H54 (cell line): ENCODE results near the gene CEBPE.
"Not testable (repeated sequence)": the region's sequence is repeated elsewhere in the genome, so short reads cannot be mapped to it uniquely, and the experiment has no call there.

Source experiments
- DNase-seq: peaks from one replicate; pipeline ENCODE4 v3.0.0; 2011; ENCODE audit warnings: low spot score, mixed read lengths; ENCODE audit not compliant: insufficient read length
- FAIRE-seq: peaks from 3 replicates; lab custom pipeline; 2011; peaks lifted over from hg19 to GRCh38; lab: Jason Lieb, UNC
- POLR2A ChIP-seq: IDR thresholded peaks from 2 replicates; pipeline ENCODE4 v1.6.1; 2011; ENCODE audit warnings: low read depth, mild to moderate bottlenecking, low read length

CEBPE gene

DNA sequence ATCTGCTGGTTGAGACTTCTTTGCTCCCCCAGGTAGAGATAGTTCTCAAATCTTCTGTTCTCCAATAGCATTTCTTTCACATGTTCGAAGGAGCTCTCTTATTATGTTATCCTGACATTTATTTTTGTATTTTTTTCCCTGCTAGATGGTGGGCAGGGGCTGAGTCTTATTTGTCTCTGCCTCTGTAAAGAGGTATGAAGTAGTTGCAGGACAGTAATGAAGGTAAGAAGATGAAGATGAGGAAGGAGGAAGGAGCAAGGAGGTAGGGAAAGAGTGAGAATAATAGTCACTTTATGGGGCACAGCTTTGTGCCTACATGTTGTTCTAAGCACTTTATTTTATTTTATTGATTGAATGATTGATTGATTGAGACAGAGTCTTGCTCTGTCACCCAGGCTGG, 9.3 kb downstream of the CEBPE start:
- no peak for FAIRE-seq
- TF ChIP-seq POLR2A: no peak
- no peak for DNase-seq

DNA sequence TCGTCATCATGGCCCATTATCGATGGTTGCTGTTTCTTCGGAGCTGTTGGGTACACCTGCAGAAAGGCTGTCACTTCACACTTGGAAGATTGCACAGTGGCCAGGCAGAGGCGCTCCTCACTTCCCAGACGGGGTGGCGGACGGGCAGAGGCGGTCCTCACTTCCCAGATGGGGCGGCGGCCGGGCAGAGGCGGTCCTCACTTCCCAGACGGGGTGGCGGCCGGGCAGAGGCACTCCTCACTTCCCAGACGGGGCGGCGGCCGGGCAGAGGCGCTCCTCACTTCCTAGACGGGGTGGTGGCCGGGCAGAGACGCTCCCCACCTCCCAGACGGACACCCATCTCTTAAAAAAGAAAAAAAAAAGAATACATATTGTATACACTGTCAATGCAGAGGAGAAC, 10.9 kb downstream of the CEBPE start:
- DNase-seq, FAIRE-seq: not testable (repeated sequence)

DNA sequence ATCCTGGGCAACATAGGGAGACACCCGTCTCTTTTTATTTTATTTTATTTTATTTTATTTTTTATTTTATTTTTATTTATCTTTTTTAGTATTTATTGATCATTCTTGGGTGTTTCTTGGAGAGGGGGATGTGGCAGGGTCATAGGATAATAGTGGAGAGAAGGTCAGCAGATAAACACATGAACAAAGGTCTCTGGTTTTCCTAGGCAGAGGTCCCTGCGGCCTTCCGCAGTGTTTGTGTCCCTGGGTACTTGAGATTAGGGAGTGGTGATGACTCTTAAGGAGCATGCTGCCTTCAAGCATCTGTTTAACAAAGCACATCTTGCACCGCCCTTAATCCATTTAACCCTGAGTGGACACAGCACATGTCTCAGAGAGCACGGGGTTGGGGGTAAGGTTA, 11.4 kb downstream of the CEBPE start:
- not testable (repeated sequence) for DNase-seq, FAIRE-seq

DNA sequence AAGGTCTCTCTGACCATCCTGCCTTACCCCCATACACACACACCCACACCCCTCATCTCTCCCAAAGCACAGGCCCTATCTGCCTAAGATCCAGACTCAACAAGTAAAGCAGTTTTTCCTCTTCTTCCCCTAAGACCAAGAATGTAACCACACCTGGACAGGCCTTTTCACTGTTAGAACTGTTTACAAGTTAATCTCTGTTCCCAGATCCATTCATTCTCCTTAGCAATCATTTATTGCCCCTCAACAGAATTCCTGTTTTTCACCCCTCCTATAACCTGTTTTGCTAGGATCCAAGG, 12.4 kb downstream of the CEBPE start:
- no peak for FAIRE-seq
- no peak for DNase-seq

DNA sequence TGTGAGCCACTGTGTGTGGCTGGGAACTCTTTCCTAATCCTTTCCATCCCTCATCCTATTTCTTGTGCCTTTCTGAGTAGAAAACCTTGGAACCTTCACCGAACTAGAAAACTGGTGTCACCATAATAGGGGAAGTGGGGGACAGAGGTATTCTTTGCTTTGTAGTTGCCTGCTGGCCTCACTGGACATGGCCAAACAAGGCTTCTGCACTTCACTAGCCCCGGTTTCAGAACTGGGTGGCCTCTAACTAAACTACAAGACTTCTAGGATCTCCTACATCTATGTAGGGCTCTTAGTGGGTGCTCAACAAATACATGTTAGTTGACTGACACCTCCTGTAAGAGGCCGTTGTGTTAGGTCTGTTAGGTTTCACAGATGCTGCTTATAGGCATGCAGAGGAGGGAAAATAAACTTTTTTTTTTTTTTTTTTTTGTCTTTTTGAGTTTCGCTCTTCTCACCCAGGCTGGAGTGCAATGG, 13.7 kb downstream of the CEBPE start:
- DNase-seq: no peak
- no peak for FAIRE-seq
- no peak for TF ChIP-seq POLR2A

More for the DNA sequence above, 12.4 kb downstream of the CEBPE start:
- no peak for TF ChIP-seq POLR2A

DNA sequence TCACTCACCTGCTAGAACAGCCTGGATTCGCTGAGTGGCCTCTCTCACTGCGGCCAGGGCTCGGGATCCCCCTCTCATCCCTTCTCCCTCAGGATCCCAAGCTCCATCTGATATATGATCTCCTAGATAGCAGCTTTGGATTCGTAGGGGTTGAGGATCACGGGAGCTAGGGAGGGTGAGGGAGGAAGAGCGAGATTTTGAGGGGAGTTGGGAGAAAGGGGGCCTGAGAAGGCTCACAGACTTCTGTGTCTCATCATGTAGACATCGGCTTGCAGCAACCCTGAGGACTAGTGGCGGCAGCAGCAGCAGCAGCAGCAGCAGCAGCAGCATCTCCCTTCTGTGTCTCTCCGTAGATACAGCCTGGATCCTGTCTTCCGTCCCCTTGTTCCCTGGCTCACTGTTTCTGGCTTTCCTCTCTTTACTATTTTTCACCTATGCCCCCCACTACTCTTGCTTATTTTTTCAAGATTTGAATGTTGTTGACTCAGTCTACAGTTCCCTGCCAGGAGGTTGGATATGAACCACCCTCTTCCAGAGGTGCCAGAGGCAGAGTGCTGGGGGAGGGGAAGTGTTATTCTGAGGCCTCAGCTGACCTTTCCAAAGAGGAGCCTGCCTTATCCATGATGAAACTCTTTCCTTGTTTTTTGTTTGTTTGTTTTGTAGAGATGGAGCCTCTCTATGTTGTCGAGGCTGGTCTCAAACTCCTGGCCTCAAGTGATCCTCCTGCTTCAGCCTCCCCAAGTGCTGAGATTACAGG, 14.3 kb downstream of the CEBPE start, which contains the start of gene CIROP:
Gene CIROP (minus strand): TSS at position 399 of the 757 bp plus-strand sequence. CDS start 69 bp downstream, at position 330.
- no peak for DNase-seq
- TF ChIP-seq POLR2A: no peak
- FAIRE-seq: no peak

DNA sequence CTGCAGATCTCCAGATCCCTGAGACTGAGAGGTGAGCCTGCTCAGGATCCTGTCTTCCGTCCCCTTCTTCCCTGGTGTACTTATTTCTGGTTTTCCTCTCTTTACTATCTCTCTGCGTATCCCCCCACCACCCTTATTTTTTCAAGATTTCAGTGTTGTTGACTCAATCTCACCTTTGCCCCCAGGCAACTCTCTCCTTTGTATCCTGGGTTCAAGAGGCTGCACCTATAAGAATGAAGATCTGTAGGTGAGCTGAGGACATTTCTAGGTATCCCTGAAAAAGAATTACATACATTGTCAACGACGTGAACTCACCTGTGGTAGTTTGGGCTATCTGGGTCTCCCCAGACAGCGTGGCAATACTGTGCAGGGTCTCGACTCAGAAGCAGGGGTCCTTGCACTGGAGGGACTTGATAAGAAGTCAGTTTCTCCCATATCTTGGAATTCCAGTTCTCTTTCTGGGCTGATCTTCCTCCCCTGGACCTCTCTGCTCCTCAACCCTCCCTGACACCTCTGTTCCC, 14.9 kb downstream of the CEBPE start:
- FAIRE-seq (no peak), DNase-seq (no peak)
- no peak for TF ChIP-seq POLR2A

DNA sequence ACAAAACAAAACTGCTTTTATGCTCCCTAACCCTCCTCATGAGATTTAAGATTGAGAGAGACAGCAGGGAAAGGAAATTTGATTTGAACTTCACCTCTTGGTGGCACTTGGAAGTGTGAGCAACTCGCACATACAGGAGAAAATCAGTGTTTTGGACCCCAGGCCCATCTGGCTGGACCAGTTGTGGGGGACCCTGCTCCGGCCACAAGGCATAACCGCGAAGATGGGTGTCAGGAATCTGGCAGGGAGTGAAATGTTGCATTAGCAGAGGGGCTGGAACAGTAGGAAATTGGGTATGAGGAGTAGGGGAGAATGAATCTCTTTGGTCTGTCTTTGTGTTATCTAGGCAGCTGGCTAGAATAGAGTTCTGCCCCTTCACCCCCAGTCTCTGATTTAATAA, 15.5 kb downstream of the CEBPE start:
- TF ChIP-seq POLR2A: no peak
- DNase-seq (no peak), FAIRE-seq (no peak)

DNA sequence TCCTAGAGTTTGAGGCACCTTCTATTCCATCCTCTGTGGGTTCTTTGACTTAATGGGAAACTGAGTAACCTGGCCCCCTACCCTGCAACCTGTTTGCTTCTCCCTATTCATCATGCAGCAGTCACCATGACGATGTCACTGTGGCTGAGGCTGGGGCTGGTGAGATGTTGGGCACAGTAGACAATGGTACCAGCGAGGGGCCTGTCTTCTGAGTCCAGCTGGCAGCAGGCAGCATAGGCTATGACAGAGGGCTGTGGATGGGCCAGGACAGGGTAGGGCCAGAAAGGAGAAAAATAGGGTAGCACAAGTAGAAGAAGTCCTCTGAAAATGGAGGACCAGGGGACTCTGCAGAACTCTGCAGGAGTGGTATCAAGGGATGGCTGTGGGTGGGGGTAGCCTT, 16.3 kb downstream of the CEBPE start:
- TF ChIP-seq POLR2A: no peak
- FAIRE-seq: no peak
- no peak for DNase-seq

DNA sequence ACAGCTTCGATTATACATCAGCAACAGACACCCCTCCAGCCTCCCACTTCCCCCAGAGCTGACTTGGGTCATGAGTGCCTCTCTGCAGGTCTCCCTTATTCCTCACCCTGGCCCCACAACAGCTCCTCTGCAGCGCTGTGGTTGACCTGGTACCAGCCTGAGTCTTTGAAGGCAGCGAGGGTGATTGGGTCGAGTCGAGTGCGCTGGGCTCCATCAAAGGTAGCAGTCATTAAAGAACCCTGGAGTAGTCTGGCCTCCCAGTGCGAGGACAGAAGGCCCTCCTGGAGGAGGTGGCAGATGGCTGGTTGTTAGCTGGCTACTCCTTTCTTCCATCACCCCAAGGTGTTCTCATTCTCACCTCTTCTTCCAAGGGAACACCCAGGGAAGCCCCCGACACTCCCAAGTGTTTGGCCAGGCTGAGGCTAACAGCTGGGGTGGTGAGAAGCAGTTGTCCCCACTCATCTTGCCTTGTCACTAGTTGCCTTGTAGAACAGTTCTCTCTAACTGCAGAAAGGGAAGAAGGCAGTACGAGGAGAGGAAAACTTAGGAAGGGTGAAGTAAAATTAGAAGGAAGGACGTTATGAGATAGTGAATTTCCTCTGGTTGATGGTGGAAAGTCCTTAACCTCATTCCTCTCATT, 16.9 kb downstream of the CEBPE start:
- DNase-seq (no peak), FAIRE-seq (no peak)
- no peak for TF ChIP-seq POLR2A

DNA sequence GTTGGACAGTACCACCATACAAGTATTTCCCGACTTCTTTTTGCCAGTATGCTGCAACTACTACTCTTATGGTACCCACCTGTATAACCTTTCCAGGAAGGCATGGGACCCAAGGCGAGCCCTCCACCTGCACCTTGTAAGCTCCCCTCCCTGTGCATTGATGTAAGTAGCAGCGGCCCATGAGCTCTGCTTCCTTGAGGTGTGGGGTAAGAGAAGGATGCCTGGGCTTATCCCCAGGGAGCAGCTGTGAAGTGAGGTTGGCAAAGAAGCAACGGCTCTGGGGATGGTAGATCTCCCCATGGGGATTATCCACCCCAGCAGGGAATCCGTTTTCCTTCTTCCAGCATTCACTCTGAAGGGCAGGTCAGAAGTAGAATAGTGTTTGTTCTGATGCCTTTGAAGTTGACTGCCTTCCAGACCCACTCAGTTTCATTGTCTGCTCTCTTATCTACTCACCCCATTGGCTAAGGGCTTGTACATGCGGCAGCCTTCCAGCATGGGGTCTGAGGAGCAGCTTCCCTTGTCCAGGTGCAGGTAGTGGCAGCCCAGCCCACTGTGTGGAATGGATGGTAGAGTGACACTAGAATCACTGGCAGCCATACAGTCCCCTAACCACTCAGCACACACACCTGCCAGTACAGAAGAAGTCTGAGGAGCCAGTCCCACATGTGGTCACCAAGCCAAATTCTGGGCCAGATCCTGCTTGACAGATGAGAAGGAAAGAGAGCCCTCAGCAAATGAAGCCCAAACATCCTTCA, 17.7 kb downstream of the CEBPE start:
- no peak for TF ChIP-seq POLR2A
- FAIRE-seq: no peak
- DNase-seq: no peak

DNA sequence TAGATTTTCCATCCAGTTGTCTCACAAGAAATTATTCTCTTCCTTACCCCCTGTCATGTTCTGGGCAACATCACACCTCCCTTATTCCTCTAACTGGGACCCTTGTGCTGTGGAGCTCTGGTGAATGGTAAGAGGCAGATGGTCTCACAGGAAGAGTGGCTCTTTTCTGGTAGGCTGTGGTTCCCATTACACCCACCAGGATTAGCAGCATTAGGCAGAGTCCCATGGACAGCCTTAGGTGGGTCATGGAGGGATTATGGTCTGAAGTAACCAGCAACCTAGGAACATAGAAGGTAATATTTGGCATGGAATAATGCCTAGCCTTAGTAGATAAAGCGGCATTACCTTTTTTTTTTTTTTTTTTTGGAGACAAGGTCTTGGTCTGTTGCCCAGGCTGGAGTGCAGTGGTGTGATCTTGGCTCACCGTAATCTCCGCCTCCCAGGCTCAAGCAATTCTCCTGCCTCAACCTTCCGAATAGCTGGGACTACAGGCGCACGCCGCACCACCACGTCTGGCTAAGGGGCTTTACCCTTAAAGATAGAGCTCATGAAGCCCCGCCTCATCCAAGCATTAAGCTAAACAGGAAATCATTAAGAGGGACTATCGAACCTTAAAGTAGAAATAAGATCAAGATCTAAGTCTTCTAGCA, 19.7 kb downstream of the CEBPE start:
- no peak for TF ChIP-seq POLR2A
- FAIRE-seq (no peak), DNase-seq (no peak)

DNA sequence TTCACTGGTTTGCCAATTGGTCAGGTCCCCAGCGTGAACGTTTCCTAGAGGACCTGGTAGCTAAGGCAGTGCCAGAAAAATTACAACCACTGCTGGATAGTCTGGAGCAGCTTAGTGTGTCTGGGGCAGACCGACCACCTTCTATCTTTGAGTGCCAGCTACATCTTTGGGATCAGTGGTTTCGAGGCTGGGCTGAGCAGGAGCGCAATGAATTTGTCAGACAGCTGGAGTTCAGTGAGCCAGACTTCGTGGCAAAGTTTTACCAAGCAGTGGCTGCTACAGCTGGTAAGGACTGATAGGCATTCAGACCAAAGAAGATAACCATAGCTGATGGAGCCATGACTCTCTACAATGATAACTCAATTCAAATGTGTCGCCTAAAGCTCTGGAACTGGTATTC, 21.3 kb downstream of the CEBPE start:
- FAIRE-seq: no peak

More for the DNA sequence above, 21.3 kb downstream of the CEBPE start:
- DNase-seq: no peak
- no peak for TF ChIP-seq POLR2A
